ENCODE measurements around the gene TRPM1. TPM values are rescaled to one million over a fixed set of nuclear protein-coding genes. Genes with fewer than 3 reads are reported as not detected.

TRPM1 gene
- total and polyA plus RNA-seq, 12 donors: 0.34 TPM; not detected in 11

DNA sequence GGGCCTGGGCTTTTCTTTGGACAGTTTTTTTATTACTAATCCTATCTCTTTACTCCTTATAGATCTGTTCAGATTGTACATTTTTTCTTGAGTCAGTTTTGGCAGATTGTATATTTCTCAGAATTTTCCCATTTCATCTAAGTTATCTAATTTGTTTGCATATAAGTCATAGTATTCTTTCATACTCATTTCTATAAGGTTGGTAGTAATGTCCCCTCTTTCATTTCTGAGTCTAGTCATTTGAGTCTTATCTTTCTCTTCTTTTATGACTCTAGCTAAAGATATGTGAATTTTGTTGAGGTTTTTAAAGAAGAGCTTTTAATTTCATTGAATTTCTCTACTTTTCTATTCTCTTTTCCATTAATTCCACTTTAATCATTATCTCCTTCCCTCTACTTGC, 27.2 kb downstream of the TRPM1 start:
- DNase-seq: no peak
- TF ChIP-seq POLR2A (IDR thresholded peaks at IDR 0.05): no peak
- TF ChIP-seq, protein P1, sequence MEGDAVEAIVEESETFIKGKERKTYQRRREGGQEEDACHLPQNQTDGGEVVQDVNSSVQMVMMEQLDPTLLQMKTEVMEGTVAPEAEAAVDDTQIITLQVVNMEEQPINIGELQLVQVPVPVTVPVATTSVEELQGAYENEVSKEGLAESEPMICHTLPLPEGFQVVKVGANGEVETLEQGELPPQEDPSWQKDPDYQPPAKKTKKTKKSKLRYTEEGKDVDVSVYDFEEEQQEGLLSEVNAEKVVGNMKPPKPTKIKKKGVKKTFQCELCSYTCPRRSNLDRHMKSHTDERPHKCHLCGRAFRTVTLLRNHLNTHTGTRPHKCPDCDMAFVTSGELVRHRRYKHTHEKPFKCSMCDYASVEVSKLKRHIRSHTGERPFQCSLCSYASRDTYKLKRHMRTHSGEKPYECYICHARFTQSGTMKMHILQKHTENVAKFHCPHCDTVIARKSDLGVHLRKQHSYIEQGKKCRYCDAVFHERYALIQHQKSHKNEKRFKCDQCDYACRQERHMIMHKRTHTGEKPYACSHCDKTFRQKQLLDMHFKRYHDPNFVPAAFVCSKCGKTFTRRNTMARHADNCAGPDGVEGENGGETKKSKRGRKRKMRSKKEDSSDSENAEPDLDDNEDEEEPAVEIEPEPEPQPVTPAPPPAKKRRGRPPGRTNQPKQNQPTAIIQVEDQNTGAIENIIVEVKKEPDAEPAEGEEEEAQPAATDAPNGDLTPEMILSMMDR (IDR thresholded peaks at IDR 0.05): no peak
- no peak overlapping the region for H3K4me3 ChIP-seq

DNA sequence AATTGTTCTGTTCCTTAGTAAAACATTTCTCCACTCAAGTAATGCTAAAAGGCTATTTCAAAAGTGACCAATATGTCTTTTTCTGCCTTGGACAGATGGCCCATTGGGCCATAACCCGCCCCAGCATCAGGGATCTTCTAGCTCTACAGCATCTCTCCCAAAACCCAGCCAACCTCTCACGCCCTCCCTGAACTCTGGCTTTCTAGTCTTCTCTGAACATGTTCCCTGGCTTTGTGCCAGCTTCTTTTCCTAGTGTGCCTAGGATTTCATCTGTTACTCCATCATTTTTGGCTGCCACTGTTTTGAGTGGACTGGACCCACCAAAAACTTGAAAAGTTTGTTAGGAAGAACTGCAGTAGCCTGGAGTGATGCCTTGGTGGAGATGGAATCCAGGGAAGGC, 30.7 kb downstream of the TRPM1 start:
- intact Hi-C loops (cut with DNase I): no loop called here
- Histone ChIP-seq H3K4me1 (replicated peaks in 1 of 2) (no peaks in the 10 kb centered on the region), H3K36me3 (replicated peaks in 1 of 2) (no peaks in the 10 kb centered on the region), H3K27ac (no peak overlapping the region), H3K9me3 (replicated peaks in 1 of 3) (no peaks in the 10 kb centered on the region), H3K4me3 (no peak overlapping the region), H3K27me3 (no peaks in the 10 kb centered on the region)
- TF ChIP-seq, protein P1 (IDR thresholded peaks at IDR 0.05): no peak
- no peak for TF ChIP-seq POLR2A (IDR thresholded peaks at IDR 0.05)
- WGBS, 4 donors: 85 to 94% (median 89%) methylated on average over 2 of the region's 2 CpGs
- no peak for DNase-seq

More for the DNA sequence above, 27.2 kb downstream of the TRPM1 start:
- Histone ChIP-seq H3K4me1 (replicated peaks in 1 of 2) (no peaks in the 10 kb centered on the region), H3K27ac (no peak overlapping the region), H3K9me3 (replicated peaks in 1 of 3) (no peaks in the 10 kb centered on the region), H3K36me3 (replicated peaks in 1 of 2) (no peaks in the 10 kb centered on the region), H3K27me3 (no peaks in the 10 kb centered on the region)
- intact Hi-C loops (cut with DNase I): no loop called here

DNA sequence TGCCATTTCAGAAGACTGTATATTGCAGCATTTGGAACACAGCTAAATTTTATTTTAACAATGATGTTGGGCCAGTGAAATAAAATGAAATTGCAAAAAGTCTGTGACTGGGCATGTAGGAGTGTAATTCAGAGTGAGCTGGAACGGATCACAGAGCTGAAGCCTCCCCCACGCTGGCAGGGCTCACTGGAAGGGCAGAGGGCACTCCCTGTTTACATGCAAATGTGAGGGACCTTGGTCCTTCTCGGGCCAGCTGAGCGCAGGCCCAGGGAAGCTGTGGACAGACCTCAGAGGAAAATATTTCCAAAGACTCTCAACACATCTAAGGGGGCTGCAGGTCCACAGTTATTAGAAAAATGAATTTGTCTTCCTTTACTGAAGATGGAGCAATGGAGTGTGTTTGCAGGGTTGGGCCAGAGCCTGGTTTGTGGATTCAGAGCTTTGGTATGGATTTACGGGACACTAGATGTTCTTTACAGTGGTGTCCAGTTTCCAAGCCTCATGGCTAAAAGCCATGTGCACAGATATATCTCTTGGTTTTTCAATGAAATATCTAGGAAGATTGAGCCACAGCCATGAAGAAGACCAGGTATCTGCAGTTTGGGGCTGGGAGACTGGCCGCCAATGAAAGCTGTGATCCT, 32.0 kb downstream of the TRPM1 start:
- H3K4me3 ChIP-seq: no peak overlapping the region
- no peak overlapping the region for H3K27ac ChIP-seq
- H3K9me3 ChIP-seq (replicated peaks in 1 of 3): no peaks in the 10 kb centered on the region
- 49 to 71% (median 64%) methylated on average over 6 of the region's 6 CpGs for WGBS, 4 donors
- no peak for DNase-seq
- TF ChIP-seq, protein P1 (IDR thresholded peaks at IDR 0.05): no peak
- TF ChIP-seq POLR2A (IDR thresholded peaks at IDR 0.05): no peak
- H3K36me3 ChIP-seq (replicated peaks in 1 of 2): no peaks in the 10 kb centered on the region
- H3K27me3 ChIP-seq: no peaks in the 10 kb centered on the region
- intact Hi-C loops (cut with DNase I): no loop called here
- H3K4me1 ChIP-seq (replicated peaks in 1 of 2): no peaks in the 10 kb centered on the region

DNA sequence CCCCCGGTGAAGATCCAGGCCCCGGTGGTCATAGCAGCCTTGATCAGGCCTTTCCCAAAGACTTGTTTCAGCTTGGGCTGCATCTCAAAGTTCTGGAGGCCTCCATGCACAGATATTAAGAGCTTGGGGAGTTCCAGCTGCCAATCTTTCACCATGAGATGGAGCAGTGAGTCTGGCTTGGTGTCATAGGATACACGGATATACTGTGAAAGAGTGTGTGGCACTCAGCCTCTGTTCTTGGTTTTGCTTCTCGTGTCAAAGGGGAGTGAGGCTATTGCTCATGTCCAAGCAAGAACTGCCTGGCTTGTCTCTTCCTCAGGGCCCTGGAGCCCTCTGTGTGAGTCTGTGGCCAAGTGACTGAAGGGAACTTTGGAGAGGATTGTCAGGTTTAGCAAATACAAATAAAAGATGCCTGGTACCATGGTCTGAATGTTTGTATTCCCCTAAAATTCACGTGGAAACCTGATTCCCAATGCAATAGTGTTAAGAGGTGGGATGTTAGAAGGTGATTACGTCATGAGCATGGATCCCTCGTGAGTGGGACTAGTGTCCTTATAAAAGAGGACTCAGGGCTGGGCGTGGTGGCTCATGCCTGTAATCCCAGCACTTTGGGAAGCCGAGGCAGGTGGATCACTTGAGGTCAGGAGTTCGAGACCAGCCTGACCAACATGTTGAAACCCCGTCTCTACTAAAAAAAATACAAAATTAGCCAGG, 33.5 kb downstream of the TRPM1 start:
- no peak overlapping the region for H3K4me3 ChIP-seq
- no peaks in the 10 kb centered on the region for H3K27me3 ChIP-seq
- H3K9me3 ChIP-seq (replicated peaks in 1 of 3): no peaks in the 10 kb centered on the region
- 84 to 90% (median 86%) methylated on average over 11 of the region's 11 CpGs for WGBS, 4 donors
- no peak overlapping the region for H3K27ac ChIP-seq
- H3K36me3 ChIP-seq (replicated peaks in 1 of 2): no peaks in the 10 kb centered on the region
- intact Hi-C loops (cut with DNase I): no loop called here
- TF ChIP-seq, protein P1 (IDR thresholded peaks at IDR 0.05): no peak
- TF ChIP-seq POLR2A (IDR thresholded peaks at IDR 0.05): no peak
- no peak for DNase-seq
- H3K4me1 ChIP-seq (replicated peaks in 1 of 2): no peaks in the 10 kb centered on the region

All from adrenal gland (tissue), 12 donors.